Activated CD4-positive, alpha-beta T cell treated with anti-CD3 and anti-CD28 coated beads for 48 hours (primary cell): ENCODE measurements around the gene TUBA4B.

ENCODE experiments used
- DNase-seq: peaks from one replicate; pipeline ENCODE4 v3.0.0-alpha.2; 2020

TUBA4B gene

DNA sequence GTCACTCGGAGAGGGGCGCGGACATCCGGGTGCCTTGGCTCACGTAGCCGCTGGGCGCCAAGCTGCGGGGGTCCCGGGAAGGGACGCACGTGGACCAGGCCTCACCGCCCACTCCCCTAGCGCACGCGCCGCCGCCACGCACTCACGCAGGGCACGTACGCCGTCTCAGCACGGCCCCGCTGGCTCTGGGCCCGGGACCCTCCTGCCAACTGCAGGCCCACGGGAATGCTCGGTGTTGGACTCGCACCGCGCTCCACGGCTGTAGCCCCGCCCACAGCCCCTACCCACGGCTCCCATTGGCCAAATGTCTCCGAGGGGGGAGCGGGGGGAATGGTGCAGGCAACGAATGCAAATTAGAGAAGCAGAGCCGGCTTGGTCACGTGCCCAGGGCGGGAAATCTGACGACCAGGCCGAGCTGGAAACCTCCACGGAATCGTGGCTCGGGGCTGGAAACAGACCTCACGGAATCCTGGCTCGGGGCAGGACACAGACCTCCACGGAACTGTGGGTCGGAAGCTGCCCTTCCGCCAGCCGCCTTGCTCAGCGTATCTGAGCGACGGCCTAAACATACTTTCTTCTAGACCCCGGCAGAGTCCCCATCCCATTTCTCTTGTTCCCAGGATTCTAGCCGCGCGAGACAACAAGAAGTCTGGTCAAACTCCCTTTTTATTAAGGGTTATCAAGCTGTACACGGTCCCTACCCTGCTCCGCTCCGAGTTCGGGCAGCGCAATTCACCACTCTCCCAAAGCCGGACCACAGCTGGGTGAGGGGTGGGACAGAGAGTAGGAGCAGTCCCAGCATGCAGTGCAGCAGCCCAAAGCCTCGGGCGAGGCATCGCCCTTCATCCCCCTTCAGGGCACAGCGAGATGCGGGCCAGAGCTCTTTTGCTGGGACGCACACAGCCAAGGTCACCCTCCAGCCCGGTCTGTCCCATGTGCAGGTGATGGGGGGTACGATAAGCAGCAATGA, 34.0 kb upstream of the TUBA4B start, which contains the start of gene ABCB6:
TSS of gene ABCB6 (minus strand) at position 227 of the 970 bp plus-strand sequence. CDS start 285 bp downstream, outside the sequence.
- peak; percentile 94 for DNase-seq

DNA sequence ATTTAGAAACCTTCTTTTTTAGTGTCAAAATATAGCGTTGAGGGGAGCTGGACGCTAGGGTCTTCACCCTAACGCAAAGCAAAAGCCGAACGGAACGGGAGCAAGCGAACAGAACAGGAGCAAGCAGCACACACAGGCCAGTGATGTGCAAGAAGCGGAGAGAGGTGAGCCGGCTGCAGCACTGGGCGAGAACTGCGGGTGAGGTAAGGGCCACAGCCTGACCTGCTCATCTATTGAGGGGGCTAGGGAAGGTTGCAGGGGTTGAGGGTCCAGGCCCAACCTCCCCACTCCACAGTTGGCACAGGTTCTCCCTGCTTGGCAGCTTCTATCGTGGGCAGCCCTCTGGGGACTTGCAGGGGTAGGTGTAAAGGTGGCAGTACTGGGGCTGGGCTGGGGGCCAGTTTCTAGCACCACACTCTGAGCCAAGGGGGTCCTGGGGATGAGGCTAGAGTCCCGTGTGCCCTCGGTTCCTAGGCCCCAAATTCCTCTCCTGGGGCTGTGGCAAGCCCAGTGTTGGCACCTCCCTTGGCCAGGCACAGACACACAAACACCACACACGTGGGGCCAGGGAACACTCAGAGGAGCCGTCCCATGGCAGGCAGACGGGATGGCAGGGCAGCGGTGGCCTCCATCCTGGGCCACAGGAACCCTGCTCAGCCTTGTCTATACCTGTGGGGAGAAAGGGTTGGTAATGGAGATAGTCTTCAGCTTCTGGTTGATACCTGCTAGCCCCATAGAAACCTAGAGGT, 33.1 kb upstream of the TUBA4B start:
- DNase-seq: no peak

DNA sequence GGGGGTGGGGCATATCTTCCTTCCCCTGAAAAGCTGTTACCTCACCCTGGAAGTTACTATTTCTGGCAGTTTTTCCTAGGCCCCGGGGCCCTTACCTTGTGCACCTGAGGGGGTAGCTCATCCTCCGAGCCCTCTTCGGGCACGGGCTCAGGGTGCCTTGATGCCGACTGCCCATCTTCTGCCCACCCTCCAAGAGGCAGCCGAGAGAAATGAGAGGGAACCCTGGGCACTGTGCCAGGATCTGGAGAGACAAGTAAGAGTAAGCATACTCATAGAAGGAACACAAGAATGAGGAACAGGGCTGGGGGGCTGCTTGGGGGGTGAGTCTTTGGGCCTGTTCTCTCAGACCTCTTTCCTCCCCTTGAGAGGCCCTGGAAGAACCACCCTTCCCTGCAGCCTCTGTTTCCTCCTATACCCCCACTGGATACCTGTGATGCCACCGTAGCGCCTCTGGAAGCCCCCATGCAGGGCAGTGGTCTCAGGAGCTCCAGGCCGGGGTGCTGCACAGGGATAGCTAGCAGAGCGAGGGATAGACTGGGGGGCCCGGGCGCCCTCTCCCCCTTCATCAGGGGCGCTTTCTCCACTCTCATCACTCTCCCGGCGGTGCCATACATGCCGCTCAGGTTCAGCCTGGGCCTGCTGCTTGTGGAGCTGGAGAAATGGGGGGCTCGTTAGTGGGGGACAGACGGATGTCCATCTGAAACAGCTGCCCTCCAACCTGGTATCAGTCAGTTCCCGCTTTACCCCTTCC, 32.2 kb upstream of the TUBA4B start:
- DNase-seq: no peak

DNA sequence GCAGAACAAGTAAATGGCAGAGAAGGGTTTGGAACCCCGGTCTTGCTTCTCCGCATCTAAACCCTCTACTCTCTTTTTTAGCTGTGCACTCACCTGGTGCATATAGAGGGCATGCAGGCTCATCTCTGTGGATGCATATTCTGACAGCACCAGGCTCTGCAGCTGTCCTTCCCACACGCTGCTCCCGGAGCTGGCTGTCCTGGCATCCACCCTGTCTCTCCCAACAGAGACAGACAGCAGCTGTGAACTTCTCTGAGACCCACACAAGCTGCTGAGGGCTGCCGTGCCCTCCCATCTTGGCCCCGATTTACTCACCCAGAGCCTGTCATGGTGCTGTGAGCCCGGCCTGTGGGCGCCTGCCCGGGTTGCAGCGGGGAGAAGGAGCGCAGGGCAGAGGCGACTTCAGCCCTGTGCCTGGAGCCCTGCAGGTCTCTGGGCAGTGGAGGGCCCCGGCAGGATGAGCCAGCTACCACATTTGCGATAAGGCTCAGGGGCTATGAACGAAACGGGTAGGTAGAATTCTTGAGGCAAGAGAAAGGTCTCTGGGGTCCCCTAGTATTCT, 31.0 kb upstream of the TUBA4B start:
- no peak for DNase-seq

DNA sequence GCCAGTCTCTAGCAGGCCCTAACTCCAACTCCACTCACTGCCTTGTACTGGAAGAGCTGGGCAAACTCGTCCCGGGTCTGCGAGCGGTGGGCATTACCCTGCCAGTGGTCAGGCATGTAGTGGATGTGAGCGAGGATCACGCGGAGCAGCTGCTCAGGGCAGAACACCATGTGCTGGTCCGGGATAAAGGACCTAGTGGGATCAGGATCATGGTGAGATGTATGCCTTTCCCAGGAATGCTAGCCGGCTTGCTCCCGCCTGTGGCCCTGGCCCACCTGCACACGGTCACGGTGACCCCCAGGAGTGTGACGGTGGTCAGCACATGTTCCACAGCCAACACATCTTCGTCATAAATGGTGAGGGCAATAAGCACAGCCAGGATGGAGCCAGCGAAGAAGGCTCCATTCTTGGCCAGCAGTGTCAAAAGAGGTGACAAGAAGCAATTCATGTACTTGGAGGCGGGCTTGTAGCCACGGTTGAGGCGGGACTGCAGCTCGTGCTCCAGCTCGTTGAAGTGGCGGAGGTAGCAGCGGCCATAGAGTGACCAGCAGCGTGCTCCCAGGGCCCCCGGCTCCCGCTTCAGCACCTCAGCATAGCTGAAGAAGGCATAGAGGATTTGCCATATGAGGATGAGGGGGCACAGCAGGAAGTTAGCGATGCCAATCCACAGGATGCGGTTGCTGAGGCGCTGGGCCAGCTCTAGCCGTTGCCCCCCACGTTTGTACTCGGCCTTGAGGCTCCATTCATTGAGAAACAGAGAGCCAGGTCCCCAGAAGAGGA, 29.0 kb upstream of the TUBA4B start:
- no peak for DNase-seq

DNA sequence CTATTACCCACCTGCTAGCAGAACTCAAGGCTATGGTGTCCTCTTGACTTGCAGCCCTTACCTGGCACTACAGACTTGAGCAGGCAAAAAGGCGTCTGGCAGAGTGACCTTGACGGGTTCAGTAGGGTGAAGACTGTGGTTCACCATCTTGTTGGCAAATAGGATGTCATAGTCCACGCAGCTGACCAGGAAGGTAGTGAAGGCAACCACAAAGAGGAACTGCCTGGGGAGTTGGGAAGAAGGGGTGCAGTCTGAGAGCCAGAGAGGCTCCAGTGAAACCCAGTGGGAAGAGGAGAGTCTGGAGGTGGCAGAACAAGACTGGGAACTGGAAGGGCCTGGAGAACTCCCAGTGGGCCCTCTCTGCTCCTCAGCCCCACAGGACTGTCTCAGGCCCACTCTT, 27.7 kb upstream of the TUBA4B start:
- no peak for DNase-seq

DNA sequence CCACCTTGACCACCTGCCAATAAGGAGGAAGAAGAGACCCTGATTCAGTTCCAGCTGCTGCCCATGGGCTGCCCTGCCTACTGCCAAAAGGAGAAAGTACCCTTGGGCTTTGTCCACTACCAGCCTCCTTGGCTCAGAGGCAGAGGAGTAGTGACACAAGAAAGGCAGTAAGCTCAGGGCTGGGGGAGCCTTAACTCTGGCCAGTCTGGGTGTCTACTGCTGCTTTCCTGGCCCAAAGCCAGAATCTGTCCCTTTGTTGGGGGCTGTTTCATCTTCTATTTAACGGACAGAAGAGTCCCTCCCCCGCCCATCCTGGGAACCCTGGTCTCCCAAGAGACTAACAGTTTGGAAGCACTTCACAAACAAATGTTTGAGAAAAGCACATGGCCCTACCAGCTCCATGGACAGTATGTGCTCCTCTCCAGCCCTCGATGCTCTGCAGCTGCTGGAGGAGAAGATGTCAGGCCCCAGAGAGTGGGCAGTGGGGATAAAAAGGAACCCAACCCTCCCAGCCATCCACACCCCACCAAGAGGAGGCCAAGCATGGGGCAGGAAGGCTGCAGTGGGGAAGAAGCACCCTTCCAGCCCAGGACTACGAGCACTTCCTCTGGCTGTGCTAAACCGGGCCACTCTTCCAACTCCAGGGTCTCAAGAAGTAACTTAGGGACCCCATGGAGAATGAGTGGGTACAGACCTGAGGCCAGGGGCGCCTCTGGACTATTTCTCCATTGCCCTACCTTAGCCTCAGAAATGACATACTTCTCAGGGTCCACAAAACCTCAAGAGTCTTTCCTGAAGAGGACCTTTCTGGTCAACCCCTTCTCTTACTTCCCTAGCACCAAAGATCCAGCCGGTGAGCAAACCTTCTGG, 24.8 kb upstream of the TUBA4B start:
- no peak for DNase-seq

DNA sequence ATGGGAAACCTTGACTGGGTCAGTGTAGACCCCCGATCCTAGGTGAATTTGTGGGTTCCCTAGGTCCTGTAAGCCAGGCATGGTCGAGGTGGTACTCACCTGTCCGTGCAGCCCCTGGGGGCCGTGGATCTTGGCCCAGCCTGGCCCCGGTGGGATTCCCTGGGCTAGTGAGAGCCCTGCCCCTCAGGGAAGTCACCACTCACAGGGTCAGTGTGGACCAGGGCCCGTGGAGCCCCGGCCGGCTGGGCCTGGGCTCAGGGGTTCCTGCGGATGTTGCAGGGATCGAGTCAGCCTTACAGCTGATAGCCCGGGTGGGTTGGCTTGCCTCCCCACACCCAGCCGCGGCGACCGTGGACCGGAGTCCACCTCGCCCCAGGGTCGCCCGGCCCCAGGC, 24.1 kb upstream of the TUBA4B start:
- no peak for DNase-seq

DNA sequence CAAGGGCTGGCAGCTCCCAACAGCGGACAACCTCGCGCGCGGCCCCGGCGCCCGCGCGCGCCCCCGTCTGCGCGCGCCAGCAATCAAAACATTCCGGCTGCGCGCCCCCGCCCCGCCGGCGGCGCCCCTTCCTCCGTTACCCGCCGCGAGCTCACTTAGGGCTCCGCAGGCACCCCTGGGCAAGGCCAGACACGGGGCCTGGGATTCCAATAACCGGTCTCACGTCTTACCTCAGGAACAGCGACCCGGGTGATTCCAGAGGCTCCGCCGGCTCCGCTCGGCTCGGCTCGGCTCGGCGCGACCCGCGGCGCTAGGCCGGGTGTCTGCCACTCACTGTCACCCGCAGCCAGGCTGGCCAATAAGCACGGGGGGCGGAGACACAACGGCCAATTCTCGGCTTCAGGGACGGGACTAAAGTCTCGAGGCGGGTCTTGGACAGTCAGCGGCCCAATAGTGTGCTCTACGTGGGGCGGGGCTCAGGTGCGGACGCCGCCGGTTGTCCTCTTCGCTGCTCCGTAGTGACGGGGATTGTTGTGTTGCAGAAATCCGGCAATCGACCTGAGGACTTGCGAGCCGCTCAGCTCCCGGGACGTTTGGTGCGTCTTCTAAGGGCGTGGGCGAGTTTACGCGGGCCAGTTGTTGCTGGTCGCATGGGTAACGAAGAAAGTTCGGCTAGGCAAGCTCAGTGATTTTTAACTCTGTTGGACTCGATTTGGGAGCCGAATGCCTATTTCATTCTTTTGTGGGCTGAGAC, 23.6 kb upstream of the TUBA4B start, which contains the start of the genes ANKZF1 and ATG9A:
TSS of gene ANKZF1 (plus strand) at position 502 of the 754 bp plus-strand sequence. CDS start 452 bp downstream, outside the sequence.
TSS of gene ATG9A (minus strand) at position 332 of the 754 bp plus-strand sequence. CDS start 1,612 bp downstream, outside the sequence.
- peak; percentile 99 for DNase-seq

DNA sequence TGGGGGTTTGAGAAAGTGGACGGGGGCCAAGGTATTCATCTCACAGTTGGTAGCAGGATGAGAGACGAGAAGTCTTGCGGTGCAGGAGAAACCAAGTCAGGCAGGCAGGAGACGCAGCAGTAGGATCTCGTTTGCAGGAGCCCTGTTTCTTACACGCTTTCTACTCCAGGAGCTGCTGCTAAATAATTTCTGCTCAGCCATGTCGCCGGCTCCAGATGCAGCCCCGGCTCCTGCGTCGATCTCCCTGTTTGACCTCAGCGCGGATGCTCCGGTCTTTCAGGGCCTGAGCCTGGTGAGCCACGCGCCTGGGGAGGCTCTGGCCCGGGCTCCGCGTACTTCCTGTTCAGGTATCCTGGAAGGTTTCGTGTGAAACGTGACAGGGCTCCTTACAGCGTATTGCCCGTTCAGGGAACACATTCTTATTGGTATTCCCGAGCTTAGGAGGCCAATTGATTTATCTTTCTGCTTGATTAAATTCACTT, 22.9 kb upstream of the TUBA4B start:
- DNase-seq: peak; percentile 78

DNA sequence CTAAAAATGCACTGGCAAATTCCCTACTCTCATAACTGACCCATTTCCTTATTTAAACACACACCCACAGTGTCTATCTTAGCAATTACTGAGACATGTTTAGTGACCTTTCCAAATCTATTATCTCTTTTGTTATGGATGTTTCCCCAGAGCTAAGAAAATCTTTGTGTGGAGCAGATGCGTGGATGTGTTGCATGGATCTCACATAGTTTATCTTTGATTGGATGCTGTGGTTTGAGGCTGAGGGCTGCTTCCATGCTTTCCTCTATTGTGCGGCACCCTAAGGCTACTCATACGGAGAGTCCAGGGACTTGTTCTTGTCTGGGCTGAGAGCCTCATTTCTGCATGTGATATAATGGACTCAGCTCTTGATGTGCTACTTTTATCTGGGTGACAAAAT, 18.7 kb upstream of the TUBA4B start:
- no peak for DNase-seq

DNA sequence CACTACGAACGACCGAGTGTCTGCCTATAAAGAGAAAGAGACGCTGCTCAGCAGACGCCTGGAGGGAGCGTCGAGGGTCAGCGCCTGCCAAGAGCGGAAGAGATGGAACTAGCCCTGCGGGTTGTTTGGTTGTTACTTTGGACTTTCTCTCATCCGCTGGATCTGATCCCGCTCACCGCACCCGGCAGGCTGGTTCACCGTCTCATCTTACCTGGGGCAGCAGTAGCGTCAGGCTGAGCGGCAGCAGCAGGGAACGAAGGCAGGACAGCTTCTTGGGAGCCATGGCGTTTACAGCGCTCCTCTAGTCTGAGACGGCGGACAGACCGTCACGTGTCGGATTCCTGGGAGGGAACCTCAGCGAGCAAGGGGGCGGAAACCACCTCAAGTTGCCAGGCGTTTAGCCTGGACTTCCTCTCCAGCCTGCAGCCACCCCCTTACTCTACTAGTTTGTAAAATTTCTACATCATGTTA, 9.7 kb upstream of the TUBA4B start:
- no peak for DNase-seq

DNA sequence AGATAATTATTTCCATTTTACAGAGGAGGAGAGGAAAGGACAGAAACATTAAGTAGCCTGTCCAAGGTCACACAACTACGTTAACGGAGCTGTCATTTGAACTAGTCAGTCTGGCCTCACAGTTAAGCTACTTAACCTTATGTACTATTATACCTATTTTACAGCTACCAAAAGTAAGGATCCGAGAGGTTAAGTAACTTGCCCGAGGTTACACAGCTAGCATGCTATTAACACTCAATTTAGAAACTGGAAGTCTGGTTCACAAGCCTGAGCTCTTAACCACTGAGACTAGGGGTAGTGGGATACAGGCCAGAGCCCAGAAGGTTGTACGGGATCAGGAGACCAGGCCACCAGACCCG, 8.3 kb upstream of the TUBA4B start:
- no peak for DNase-seq

DNA sequence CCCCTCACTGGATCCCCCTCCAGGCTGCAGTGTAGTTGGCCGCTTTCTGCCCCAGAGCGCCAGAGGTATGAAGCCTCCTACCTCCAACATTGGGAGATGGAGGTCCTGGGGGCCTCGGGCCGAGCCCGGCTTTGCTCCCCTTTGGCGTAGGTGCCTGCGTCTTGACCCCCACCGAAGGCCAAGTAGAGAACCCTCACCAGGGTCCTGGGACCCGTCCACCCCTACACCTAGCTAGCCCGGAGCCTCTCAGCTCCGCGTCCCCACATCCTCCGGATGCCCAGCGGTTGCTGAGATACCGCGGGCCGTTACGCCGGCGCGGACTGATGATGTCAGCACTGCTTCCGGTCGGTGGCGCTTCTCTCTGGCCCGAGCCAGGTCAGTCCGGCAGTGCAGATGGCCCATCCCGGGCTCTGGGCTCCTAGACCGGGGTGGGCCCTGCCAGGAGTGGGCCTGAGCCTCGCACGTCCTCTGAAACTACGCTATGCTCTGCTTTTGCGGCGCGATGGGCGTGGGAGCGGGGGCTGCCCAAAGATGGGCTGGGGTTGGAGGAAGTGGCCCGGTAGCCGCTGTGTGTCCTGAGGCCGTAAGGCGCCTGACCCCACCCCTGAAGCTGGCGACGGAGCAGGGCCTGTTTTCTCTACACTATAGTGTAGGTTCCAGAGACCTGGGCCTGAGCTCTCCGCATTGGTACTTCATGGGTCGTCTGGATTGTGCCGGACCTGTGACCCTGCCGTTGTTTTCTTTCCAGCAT, 7.7 kb upstream of the TUBA4B start, which contains the start of the genes GLB1L and STK16:
TSS of gene GLB1L (minus strand) at position 297 of the 751 bp plus-strand sequence. CDS start 1,871 bp downstream, outside the sequence.
TSS of gene STK16 (plus strand) at position 332 of the 751 bp plus-strand sequence. CDS start 521 bp downstream, outside the sequence.
- peak; percentile 93 for DNase-seq

DNA sequence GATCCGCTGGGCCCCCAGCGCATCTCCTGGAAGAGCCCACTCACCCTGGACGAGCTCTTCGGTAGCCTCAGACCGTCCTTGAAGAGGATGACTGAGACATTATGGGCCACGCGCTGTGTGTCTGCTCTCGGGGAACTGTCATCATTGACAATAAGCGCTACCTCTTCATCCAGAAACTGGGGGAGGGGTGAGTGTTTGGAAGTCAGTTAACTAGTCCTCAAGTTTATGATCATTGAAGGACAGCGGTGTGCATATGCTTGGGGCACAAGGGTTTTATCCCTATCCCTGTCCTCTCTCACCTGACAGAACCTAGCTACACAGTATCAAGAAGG, 7.2 kb upstream of the TUBA4B start:
- DNase-seq: peak; percentile 40

DNA sequence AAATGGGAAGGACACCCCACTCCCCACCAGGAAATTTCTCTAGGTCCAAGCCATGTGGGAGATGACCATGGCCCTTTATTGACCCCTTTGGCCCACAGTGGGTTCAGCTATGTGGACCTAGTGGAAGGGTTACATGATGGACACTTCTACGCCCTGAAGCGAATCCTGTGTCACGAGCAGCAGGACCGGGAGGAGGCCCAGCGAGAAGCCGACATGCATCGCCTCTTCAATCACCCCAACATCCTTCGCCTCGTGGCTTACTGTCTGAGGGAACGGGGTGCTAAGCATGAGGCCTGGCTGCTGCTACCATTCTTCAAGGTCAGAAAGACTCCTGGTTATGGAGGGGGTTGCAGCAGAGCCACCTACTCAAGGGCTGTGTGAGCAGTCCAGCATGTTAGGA, 6.5 kb upstream of the TUBA4B start:
- no peak for DNase-seq

DNA sequence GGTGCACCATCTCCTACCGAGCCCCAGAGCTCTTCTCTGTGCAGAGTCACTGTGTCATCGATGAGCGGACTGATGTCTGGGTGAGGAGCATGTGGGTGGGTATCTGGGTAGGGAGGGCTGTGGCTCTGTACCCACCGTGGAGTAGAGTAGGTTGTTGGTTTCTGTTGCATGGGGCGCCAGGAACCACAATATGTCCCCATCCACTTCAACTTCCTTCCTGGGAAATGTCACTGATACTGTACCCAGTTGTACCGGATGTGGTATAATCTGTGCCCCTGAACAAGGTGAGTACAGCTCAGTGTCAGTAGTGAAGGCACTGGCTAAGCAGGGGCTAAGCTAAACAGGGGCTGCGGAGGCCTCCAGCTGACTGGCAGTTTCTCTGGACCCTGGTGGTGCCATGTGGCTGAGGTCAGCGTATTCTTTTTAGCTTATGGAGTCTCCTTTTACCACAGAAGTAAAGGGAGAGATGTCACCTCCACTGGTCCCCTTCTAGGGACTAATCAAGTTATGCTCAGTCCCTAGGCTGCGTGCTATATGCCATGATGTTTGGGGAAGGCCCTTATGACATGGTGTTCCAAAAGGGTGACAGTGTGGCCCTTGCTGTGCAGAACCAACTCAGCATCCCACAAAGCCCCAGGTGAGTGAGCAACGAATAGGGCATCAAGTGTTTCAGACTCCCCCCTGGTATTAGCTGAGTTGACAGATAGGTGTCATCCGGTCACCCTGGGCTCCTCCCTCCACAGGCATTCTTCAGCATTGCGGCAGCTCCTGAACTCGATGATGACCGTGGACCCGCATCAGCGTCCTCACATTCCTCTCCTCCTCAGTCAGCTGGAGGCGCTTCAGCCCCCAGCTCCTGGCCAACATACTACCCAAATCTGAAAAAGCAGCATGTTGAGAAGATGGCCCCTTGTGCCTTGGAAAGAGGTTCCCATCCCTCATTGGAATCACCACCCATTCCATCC, 5.1 kb upstream of the TUBA4B start:
- DNase-seq: peak; percentile 70

DNA sequence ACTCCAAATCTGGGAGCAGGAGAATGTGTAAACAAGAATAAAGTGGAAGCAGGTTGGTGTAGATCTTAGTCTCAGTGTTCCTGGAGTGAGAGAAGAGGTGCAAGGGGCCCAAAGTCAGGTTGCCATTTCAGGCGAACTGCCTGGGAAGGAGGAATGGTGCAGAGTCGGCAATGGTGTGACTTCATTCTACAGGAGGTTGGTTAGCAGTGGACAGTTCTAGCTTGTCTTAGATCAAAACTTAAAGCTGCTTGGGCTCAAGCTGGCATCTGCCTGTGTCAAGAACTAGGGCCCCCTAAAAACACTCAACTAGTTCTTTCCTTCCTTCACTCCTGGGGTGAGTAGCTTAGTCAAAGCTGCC, 4.2 kb upstream of the TUBA4B start:
- DNase-seq: no peak
